Panc1 (cell line): ENCODE results near the gene MAGEB10. TPM values are rescaled to one million over a fixed set of nuclear protein-coding genes. Genes with fewer than 3 reads are reported as not detected.

Experiments used
- ATAC-seq: fragments of 200-7000 bp; cut with Tn5 transposase; 2 replicates; pipeline ENCODE4 v1.9.1; 2020; ENCODE audit warnings: mild to moderate bottlenecking, moderate library complexity
- BruUV-seq: library from RNA; stranded (reverse); fragments of 400-500 nt; replicated peaks from 2 replicates; lab custom pipeline; 2021; lab: Mats Ljungman, UMichigan
- CTCF ChIA-PET: fragments of 300-600 bp; sonication (Branson Sonifier 250); formaldehyde crosslinking; loops from one replicate; lab custom pipeline; 2022; ENCODE audit warnings: antibody characterized with exemption; lab: Charles Lee
- POLR2A ChIA-PET: fragments of 300-600 bp; sonication (Branson Sonifier 250); formaldehyde crosslinking; loops from one replicate; lab custom pipeline; 2022; ENCODE audit warnings: antibody characterized with exemption; lab: Charles Lee
- DNase-seq: peaks from one replicate; pipeline ENCODE4 v3.0.0-alpha.2; 2010; ENCODE audit warnings: low read depth, low spot score
- H3K27ac ChIP-seq: 2 replicates; pipeline ENCODE4 v1.5.1; 2011; ENCODE audit warnings: mild to moderate bottlenecking, low read length, inconsistent platforms
- H3K27me3 ChIP-seq: fragments of 200-500 bp; sonication (Bioruptor generic); 2 replicates; pipeline ENCODE4 v1.6.0; 2014; ENCODE audit warnings: low read length, inconsistent platforms; ENCODE audit not compliant: control insufficient read depth, insufficient read depth
- H3K36me3 ChIP-seq: fragments of 200-500 bp; sonication (Bioruptor generic); 2 replicates; pipeline ENCODE4 v1.5.1; 2014; ENCODE audit warnings: inconsistent platforms, mild to moderate bottlenecking, low read length, moderate library complexity; ENCODE audit not compliant: control insufficient read depth, insufficient read depth
- H3K4me1 ChIP-seq: 2 replicates; pipeline ENCODE4 v1.5.1; 2011; ENCODE audit warnings: inconsistent platforms, mild to moderate bottlenecking, low read length, moderate library complexity; ENCODE audit not compliant: control insufficient read depth, insufficient read depth
- H3K4me3 ChIP-seq, 2 experiments: 2 replicates each; pipeline ENCODE4 v1.5.1; 2011 to 2012; ENCODE audit warnings: low read depth in 2 of 2, low read length in 2 of 2, mild to moderate bottlenecking in 2 of 2, inconsistent platforms in 1 of 2, moderate library complexity in 1 of 2
- H3K9me3 ChIP-seq: fragments of 200-500 bp; sonication (Bioruptor generic); 2 replicates; pipeline ENCODE4 v1.5.1; 2014; ENCODE audit warnings: low read depth, mild to moderate bottlenecking, inconsistent platforms, low read length, moderate library complexity; ENCODE audit not compliant: control insufficient read depth, insufficient read depth
- CTCF ChIP-seq: fragments of 450-650 bp; IDR thresholded peaks from 2 replicates; pipeline ENCODE4 v1.5.1; 2017; ENCODE audit warnings: mild to moderate bottlenecking
- POLR2AphosphoS5 ChIP-seq: IDR thresholded peaks from 2 replicates; pipeline ENCODE4 v1.6.1; 2012; ENCODE audit warnings: mild to moderate bottlenecking, low read depth, low read length, moderate library complexity
- REST ChIP-seq, 2 experiments: IDR thresholded peaks; 2 replicates each; pipeline ENCODE4 v1.6.1; 2011 to 2012; ENCODE audit warnings: low read depth in 2 of 2, control low read depth in 1 of 2, low read length in 1 of 2, mild to moderate bottlenecking in 1 of 2, moderate library complexity in 1 of 2; ENCODE audit not compliant: insufficient read depth in 1 of 2
- SIN3A ChIP-seq: IDR thresholded peaks from 2 replicates; pipeline ENCODE4 v1.6.1; 2012; ENCODE audit warnings: low read depth, mild to moderate bottlenecking, low read length, moderate library complexity, borderline replicate concordance; ENCODE audit not compliant: insufficient read depth
- TCF7L2 ChIP-seq: IDR thresholded peaks from 2 replicates; pipeline ENCODE4 v1.6.1; 2011; ENCODE audit warnings: mild to moderate bottlenecking, low read depth, low read length, inconsistent platforms
- in situ Hi-C: cut with HindIII; loops from 2 replicates; pipeline ENCODE4 v1.10.0; 2016; ENCODE audit warnings: low sequenced_read_pairs, low pct_unique_long_range_greater_than_20kb
- intact Hi-C: fragments of 100-400 bp; cut with micrococcal nuclease; formaldehyde crosslinking; loops from one replicate; pipeline ENCODE4 v1.10.0; 2022; ENCODE audit not compliant: unreplicated experiment
- total RNA-seq: library from RNA; stranded (reverse); gene quantifications from one replicate; pipeline ENCODE4 v1.2.1, GENCODE V29; 2021; ENCODE audit not compliant: unreplicated experiment

The MAGEB10 gene
- total RNA-seq, 1 experiment from 2014 or later, result not detected

GRCh38 chrX:27838185-27838584 lies 30.4 kb downstream of the MAGEB10 start:
- BruUV-seq, result no TSS peak
- CTCF ChIA-PET, result no interaction called here
- no peak for DNase-seq
- Histone ChIP-seq H3K36me3 (no peaks in the 10 kb centered on the region), H3K9me3 (no peaks in the 10 kb centered on the region), H3K27ac (no peak overlapping the region), H3K4me1 (no peaks in the 10 kb centered on the region), H3K27me3 (no peaks in the 10 kb centered on the region), H3K4me3 (no peak overlapping the region)
- TF ChIP-seq TCF7L2 (no peak), REST (IDR thresholded peaks at IDR 0.05; ENCODE audit: insufficient read depth in 1 of 2, low read depth in 2 of 2, low read length in 1 of 2) (no peak), CTCF (no peak), POLR2AphosphoS5 (no peak), SIN3A (no peak)
- intact Hi-C loops (no loop called here), in situ Hi-C loops (no loop called here)
- ATAC-seq, result no peak
- POLR2A ChIA-PET, result no interaction called here

- Histone ChIP-seq H3K4me3 (no peak overlapping the region), H3K27ac (no peak overlapping the region), H3K27me3 (no peaks in the 10 kb centered on the region), H3K36me3 (no peaks in the 10 kb centered on the region), H3K4me1 (no peaks in the 10 kb centered on the region), H3K9me3 (no peaks in the 10 kb centered on the region)
- in situ Hi-C loops, result no loop called here
- no TSS peak for BruUV-seq
- ChIA-PET POLR2A (no interaction called here), CTCF (no interaction called here)
- intact Hi-C loops, result no loop called here
- no peak for DNase-seq
- ATAC-seq, result no peak
- TF ChIP-seq CTCF (no peak), POLR2AphosphoS5 (no peak), REST (IDR thresholded peaks at IDR 0.05; ENCODE audit: insufficient read depth in 1 of 2, low read depth in 2 of 2, low read length in 1 of 2) (no peak), SIN3A (no peak), TCF7L2 (no peak)
Measured at GRCh38 chrX:27840881-27841280, 33.1 kb downstream of the MAGEB10 start.
